ENCODE measurements around the gene UCMA. TPM values are rescaled to one million over a fixed set of nuclear protein-coding genes. Genes with fewer than 3 reads are reported as not detected.

UCMA gene
- total and polyA plus RNA-seq, 10 of the 15 experiments (the other 5 are each of a cell fraction or from before 2014, with no cell fraction given) = 0.15 TPM; not detected in 9

- BruUV-seq (replicated peaks) = no TSS peak
- no peak overlapping the region for H2AFZ ChIP-seq (ENCODE audit: control insufficient read depth, low read depth, low read length)
- no peak for ATAC-seq
- 86% methylated on average over 4 of the region's 4 CpGs for WGBS (ENCODE audit: insufficient coverage, insufficient replicate concordance, low lambda C conversion rate, missing lambda C conversion rate)
- FAIRE-seq = no peak
- no peaks in the 10 kb centered on the region for H3K4me1 ChIP-seq (ENCODE audit: control insufficient read depth, insufficient read depth, low read length)
- no peak overlapping the region for H3K4me2 ChIP-seq (ENCODE audit: control insufficient read depth, insufficient read depth)
- ChIA-PET SMC1A (ENCODE audit: uncharacterized antibody, unreplicated experiment) (no interaction called here), RAD21 (ENCODE audit: unreplicated experiment) (no interaction called here), CTCF (no interaction called here), POLR2A (no interaction called here)
- TF ChIP-seq RAD21 (IDR thresholded peaks at IDR 0.05; ENCODE audit: insufficient read depth, low read depth, low read length) (no peak), ZBTB33 (IDR thresholded peaks at IDR 0.05) (no peak), CBX3 (IDR thresholded peaks at IDR 0.05; ENCODE audit: borderline replicate concordance, low read depth) (no peak), BRCA1 (IDR thresholded peaks at IDR 0.05; ENCODE audit: low read depth, low read length) (no peak), ZBED1 (IDR thresholded peaks at IDR 0.05; ENCODE audit: borderline replicate concordance) (no peak)
- no peak for DNase-seq (ENCODE audit: low read depth, low spot score)
- H3K9me3 ChIP-seq (replicated peaks; ENCODE audit: control insufficient read depth, insufficient read depth, low read length) = no peaks in the 10 kb centered on the region
- intact Hi-C loops (cut with micrococcal nuclease; ENCODE audit: unreplicated experiment) (no loop called here), in situ Hi-C loops (cut with MboI) (no loop called here)
- no peak overlapping the region for H3K4me3 ChIP-seq
- H3K36me3 ChIP-seq (ENCODE audit: control insufficient read depth in 2 of 2, insufficient read depth in 2 of 2, low read length in 1 of 2) = no peaks in the 10 kb centered on the region
- H3K79me2 ChIP-seq (ENCODE audit: control insufficient read depth, insufficient read depth, low read length) = no peaks in the 10 kb centered on the region
- H3K27ac ChIP-seq (ENCODE audit: control insufficient read depth, insufficient read depth) = no peak overlapping the region
- no peak overlapping the region for H3K9ac ChIP-seq (ENCODE audit: control insufficient read depth, insufficient read depth, low read length)
- no peaks in the 10 kb centered on the region for H4K20me1 ChIP-seq (ENCODE audit: control insufficient read depth, insufficient read depth)
- H3K27me3 ChIP-seq (replicated peaks in 1 of 2; ENCODE audit: control insufficient read depth in 2 of 2, insufficient read depth in 2 of 2, low read length in 1 of 2) = no peaks in the 10 kb centered on the region
Observed at GRCh38 chr10:13218878-13219277, 15.3 kb downstream of the UCMA start.

GRCh38 chr10:13213163-13213562, 21.0 kb downstream of the UCMA start:
- WGBS (ENCODE audit: insufficient coverage, insufficient replicate concordance, low lambda C conversion rate, missing lambda C conversion rate) = 96% methylated on average over 7 of the region's 7 CpGs
- no peak overlapping the region for H3K4me2 ChIP-seq (ENCODE audit: control insufficient read depth, insufficient read depth)
- no peaks in the 10 kb centered on the region for H3K9me3 ChIP-seq (replicated peaks; ENCODE audit: control insufficient read depth, insufficient read depth, low read length)
- H3K27ac ChIP-seq (ENCODE audit: control insufficient read depth, insufficient read depth) = no peak overlapping the region
- FAIRE-seq (no peak), ATAC-seq (no peak), DNase-seq (ENCODE audit: low read depth, low spot score) (no peak)
- H2AFZ ChIP-seq (ENCODE audit: control insufficient read depth, low read depth, low read length) = no peak overlapping the region
- no peaks in the 10 kb centered on the region; a peak in 1 of 4 replicates for H3K36me3 ChIP-seq (ENCODE audit: control insufficient read depth in 2 of 2, insufficient read depth in 2 of 2, low read length in 1 of 2)
- H3K9ac ChIP-seq (ENCODE audit: control insufficient read depth, insufficient read depth, low read length) = no peak overlapping the region
- POLR2A ChIA-PET = interaction anchor here (0.5 kb wide), 1 partner anchor 445 kb away, joined by 8 read pairs; no protein-coding TSS in a partner anchor
- no peak overlapping the region for H3K4me3 ChIP-seq
- CTCF ChIA-PET = no interaction called here
- H3K27me3 ChIP-seq (replicated peaks in 1 of 2; ENCODE audit: control insufficient read depth in 2 of 2, insufficient read depth in 2 of 2, low read length in 1 of 2) = no peaks in the 10 kb centered on the region
- no peaks in the 10 kb centered on the region for H3K79me2 ChIP-seq (ENCODE audit: control insufficient read depth, insufficient read depth, low read length)
- RAD21 ChIA-PET (ENCODE audit: unreplicated experiment) = no interaction called here
- in situ Hi-C loops (cut with MboI) (no loop called here), intact Hi-C loops (cut with micrococcal nuclease; ENCODE audit: unreplicated experiment) (no loop called here)
- no peaks in the 10 kb centered on the region for H3K4me1 ChIP-seq (ENCODE audit: control insufficient read depth, insufficient read depth, low read length)
- no peaks in the 10 kb centered on the region for H4K20me1 ChIP-seq (ENCODE audit: control insufficient read depth, insufficient read depth)
- no TSS peak for BruUV-seq (replicated peaks)
- SMC1A ChIA-PET (ENCODE audit: uncharacterized antibody, unreplicated experiment) = no interaction called here
- no peak for TF ChIP-seq BCL3 (IDR thresholded peaks at IDR 0.05; ENCODE audit: borderline replicate concordance, insufficient read depth, low read depth, low read length, poor library complexity, severe bottlenecking)
- TF ChIP-seq MEF2A (IDR thresholded peaks at IDR 0.05; ENCODE audit: insufficient read depth, low read depth, low read length) = no peak
- no peak for TF ChIP-seq SMC3 (IDR thresholded peaks at IDR 0.05; ENCODE audit: borderline replicate concordance, low read length)
- TF ChIP-seq ETV6 (conservative IDR thresholded peaks at IDR 0.05 in 1 of 2, IDR thresholded peaks at IDR 0.05 in 1 of 2; ENCODE audit: borderline replicate concordance in 1 of 2, low read depth in 1 of 2) = no peak
- no peak for TF ChIP-seq HDAC6 (IDR thresholded peaks at IDR 0.05; ENCODE audit: unreplicated experiment)
- no peak for TF ChIP-seq FOXK2 (IDR thresholded peaks at IDR 0.05)
- no peak for TF ChIP-seq SPI1 (IDR thresholded peaks at IDR 0.05; ENCODE audit: borderline replicate concordance, insufficient read depth, low read depth, low read length)
- TF ChIP-seq BHLHE40 (IDR thresholded peaks at IDR 0.05; ENCODE audit: borderline replicate concordance in 1 of 2, low read depth in 2 of 2, low read length in 1 of 2) = no peak
- no peak for TF ChIP-seq CHD1 (IDR thresholded peaks at IDR 0.05; ENCODE audit: low read depth, low read length)
